Gastroesophageal sphincter (tissue), 3 donors: ENCODE measurements around the gene GARIN5A.

Experiments used
- POLR2A ChIP-seq, 2 donors: fragments of 450-650 bp; IDR thresholded peaks; one replicate each; pipeline ENCODE4 v1.6.1; 2017; ENCODE audit warnings: antibody characterized with exemption in 2 of 2, mild to moderate bottlenecking in 2 of 2, moderate library complexity in 1 of 2
- POLR2AphosphoS5 ChIP-seq: sonication (generic); formaldehyde crosslinking; IDR thresholded peaks from one replicate; pipeline ENCODE4 v1.6.1; 2017; ENCODE audit warnings: antibody characterized with exemption
- TF ChIP-seq, protein P1 (sequence below), 4 experiments: fragments of 200-600 bp in 2 of 4; fragments of 450-650 bp in 2 of 4; sonication (generic) in 1 of 4; IDR thresholded peaks; one replicate each; pipeline ENCODE4 v1.5.1; 2017 to 2019; ENCODE audit warnings: antibody characterized with exemption in 4 of 4, mild to moderate bottlenecking in 2 of 4, moderate library complexity in 2 of 4

DNA sequence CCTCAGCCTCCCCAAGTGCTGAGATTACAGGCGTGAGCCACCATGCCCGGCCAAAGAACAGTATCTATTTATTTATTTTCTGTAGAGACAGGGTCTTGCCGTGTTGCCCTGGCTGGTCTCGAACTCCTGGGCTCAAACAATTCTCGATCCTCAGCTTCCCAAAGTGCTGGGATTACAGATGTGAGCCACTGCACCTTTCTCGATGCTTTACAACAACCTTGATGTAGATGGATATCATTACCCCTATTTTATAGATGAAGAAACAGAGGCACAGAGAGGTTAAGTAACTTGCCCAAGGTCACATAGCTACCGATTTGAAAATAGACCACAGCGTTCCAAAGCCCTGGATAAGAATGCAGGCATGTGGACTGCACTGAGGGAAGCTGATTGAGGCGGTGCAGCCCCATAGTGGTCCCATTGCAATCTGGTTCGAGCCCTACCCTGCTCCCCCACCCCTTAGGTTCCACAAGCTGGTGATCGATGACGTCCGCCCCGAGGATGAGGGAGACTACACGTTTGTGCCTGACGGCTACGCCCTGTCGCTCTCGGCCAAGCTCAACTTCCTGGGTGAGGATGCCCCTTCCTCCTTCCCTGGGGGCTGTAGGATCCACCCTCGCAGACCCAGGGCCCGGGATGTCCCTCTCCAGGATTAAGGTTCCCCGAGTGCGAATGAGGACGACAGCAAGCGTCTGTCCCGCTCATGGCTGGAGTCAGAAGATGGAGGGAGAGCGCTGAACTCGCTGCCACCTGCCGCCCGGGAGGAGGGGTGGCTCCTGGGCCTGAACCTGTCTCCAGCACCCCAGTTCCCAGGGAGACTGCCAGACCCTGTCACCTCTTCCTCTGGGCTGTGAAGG, 26.1 kb downstream of the GARIN5A start:
- TF ChIP-seq POLR2A (IDR thresholded peaks at IDR 0.05): no peak
- TF ChIP-seq POLR2AphosphoS5: no peak
- TF ChIP-seq, protein P1, sequence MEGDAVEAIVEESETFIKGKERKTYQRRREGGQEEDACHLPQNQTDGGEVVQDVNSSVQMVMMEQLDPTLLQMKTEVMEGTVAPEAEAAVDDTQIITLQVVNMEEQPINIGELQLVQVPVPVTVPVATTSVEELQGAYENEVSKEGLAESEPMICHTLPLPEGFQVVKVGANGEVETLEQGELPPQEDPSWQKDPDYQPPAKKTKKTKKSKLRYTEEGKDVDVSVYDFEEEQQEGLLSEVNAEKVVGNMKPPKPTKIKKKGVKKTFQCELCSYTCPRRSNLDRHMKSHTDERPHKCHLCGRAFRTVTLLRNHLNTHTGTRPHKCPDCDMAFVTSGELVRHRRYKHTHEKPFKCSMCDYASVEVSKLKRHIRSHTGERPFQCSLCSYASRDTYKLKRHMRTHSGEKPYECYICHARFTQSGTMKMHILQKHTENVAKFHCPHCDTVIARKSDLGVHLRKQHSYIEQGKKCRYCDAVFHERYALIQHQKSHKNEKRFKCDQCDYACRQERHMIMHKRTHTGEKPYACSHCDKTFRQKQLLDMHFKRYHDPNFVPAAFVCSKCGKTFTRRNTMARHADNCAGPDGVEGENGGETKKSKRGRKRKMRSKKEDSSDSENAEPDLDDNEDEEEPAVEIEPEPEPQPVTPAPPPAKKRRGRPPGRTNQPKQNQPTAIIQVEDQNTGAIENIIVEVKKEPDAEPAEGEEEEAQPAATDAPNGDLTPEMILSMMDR (IDR thresholded peaks at IDR 0.05): no peak
